WTC11 (cell line): ENCODE measurements around the gene ZFP92. TPM values are rescaled to one million over a fixed set of nuclear protein-coding genes. Genes with fewer than 3 reads are reported as not detected.

Experiments
- ATAC-seq: fragments of 200-7000 bp; cut with Tn5 transposase; 2 replicates; pipeline ENCODE4 v1.10.0; 2021; ENCODE audit warnings: mild to moderate bottlenecking, moderate library complexity
- CTCF ChIA-PET: fragments of 300-600 bp; sonication (Branson Sonifier 250); formaldehyde crosslinking; loops from one replicate; lab custom pipeline; 2021; ENCODE audit warnings: antibody characterized with exemption; lab: Charles Lee
- POLR2A ChIA-PET: fragments of 350-600 bp; sonication (Branson Sonifier 250); formaldehyde crosslinking; loops from one replicate; lab custom pipeline; 2021; ENCODE audit warnings: antibody characterized with exemption; lab: Charles Lee
- DNase-seq: peaks from one replicate; pipeline ENCODE4 v3.0.0; 2021; ENCODE audit warnings: low spot score
- H3K27ac Mint-ChIP-seq: 2 replicates; pipeline ENCODE4 v1.8.0; 2021; ENCODE audit warnings: mixed read lengths
- H3K27me3 Mint-ChIP-seq: 2 replicates; pipeline ENCODE4 v1.8.0; 2021; ENCODE audit warnings: low read depth, mild to moderate bottlenecking, moderate library complexity, mixed read lengths
- H3K36me3 Mint-ChIP-seq: 2 replicates; pipeline ENCODE4 v1.8.0; 2021; ENCODE audit warnings: mixed read lengths
- H3K4me1 Mint-ChIP-seq: 2 replicates; pipeline ENCODE4 v1.8.0; 2022; ENCODE audit warnings: mixed read lengths
- H3K4me3 Mint-ChIP-seq: 2 replicates; pipeline ENCODE4 v1.8.0; 2021; ENCODE audit warnings: mild to moderate bottlenecking, moderate library complexity, mixed read lengths
- H3K9me3 Mint-ChIP-seq: 2 replicates; pipeline ENCODE4 v1.8.0; 2021; ENCODE audit warnings: mixed read lengths
- ATF2 ChIP-seq: sonication (generic); formaldehyde crosslinking; IDR thresholded peaks from 2 replicates; pipeline ENCODE4 v1.8.1; 2022; ENCODE audit warnings: low read depth, missing genetic modification reagents, borderline replicate concordance
- CREM ChIP-seq: sonication (generic); formaldehyde crosslinking; IDR thresholded peaks from 2 replicates; pipeline ENCODE4 v1.8.1; 2022; ENCODE audit warnings: mild to moderate bottlenecking, missing genetic modification reagents, moderate library complexity
- E2F1 ChIP-seq: sonication (generic); formaldehyde crosslinking; IDR thresholded peaks from 2 replicates; pipeline ENCODE4 v1.8.0; 2022; ENCODE audit warnings: mild to moderate bottlenecking, missing genetic modification reagents
- E2F4 ChIP-seq: sonication (generic); formaldehyde crosslinking; IDR thresholded peaks from 2 replicates; pipeline ENCODE4 v1.8.1; 2022; ENCODE audit warnings: low read depth, mild to moderate bottlenecking, moderate library complexity, missing genetic modification reagents, borderline replicate concordance
- ESRRA ChIP-seq: sonication (generic); formaldehyde crosslinking; IDR thresholded peaks from 2 replicates; pipeline ENCODE4 v1.8.1; 2022; ENCODE audit warnings: mild to moderate bottlenecking, missing genetic modification reagents, borderline replicate concordance
- FOXJ3 ChIP-seq: sonication (generic); formaldehyde crosslinking; IDR thresholded peaks from 2 replicates; pipeline ENCODE4 v1.9.0; 2021; ENCODE audit warnings: missing genetic modification reagents, mild to moderate bottlenecking, borderline replicate concordance
- GTF2I ChIP-seq: fragments of 250-450 bp; sonication (Bioruptor Pico); conservative IDR thresholded peaks from 2 replicates; pipeline ENCODE4 v1.4.0; 2021; ENCODE audit warnings: mild to moderate bottlenecking
- IRF2 ChIP-seq: sonication (generic); formaldehyde crosslinking; IDR thresholded peaks from 2 replicates; pipeline ENCODE4 v1.8.0; 2022; ENCODE audit warnings: low read depth, missing genetic modification reagents, borderline replicate concordance
- MXD4 ChIP-seq: fragments of 250-450 bp; sonication (Bioruptor Pico); IDR thresholded peaks from 2 replicates; pipeline ENCODE4 v1.8.0; 2021; ENCODE audit warnings: mild to moderate bottlenecking, moderate library complexity, borderline replicate concordance
- NFYB ChIP-seq: sonication (generic); formaldehyde crosslinking; conservative IDR thresholded peaks from 2 replicates; pipeline ENCODE4 v1.8.0; 2022; ENCODE audit warnings: low read depth, missing genetic modification reagents
- NR1H2 ChIP-seq: sonication (generic); formaldehyde crosslinking; IDR thresholded peaks from 2 replicates; pipeline ENCODE4 v1.9.0; 2021; ENCODE audit warnings: mild to moderate bottlenecking, moderate library complexity, missing genetic modification reagents
- NR3C1 ChIP-seq: sonication (generic); formaldehyde crosslinking; conservative IDR thresholded peaks from 2 replicates; pipeline ENCODE4 v1.8.1; 2023; ENCODE audit warnings: low read depth, mild to moderate bottlenecking, missing genetic modification reagents
- PREB ChIP-seq: sonication (generic); formaldehyde crosslinking; IDR thresholded peaks from 2 replicates; pipeline ENCODE4 v1.8.1; 2022; ENCODE audit warnings: mild to moderate bottlenecking, missing genetic modification reagents, moderate library complexity, borderline replicate concordance
- RELA ChIP-seq: sonication (generic); formaldehyde crosslinking; IDR thresholded peaks from 2 replicates; pipeline ENCODE4 v1.8.1; 2022; ENCODE audit warnings: missing genetic modification reagents, mild to moderate bottlenecking, borderline replicate concordance
- SMAD4 ChIP-seq: sonication (generic); formaldehyde crosslinking; IDR thresholded peaks from 2 replicates; pipeline ENCODE4 v1.8.0; 2022; ENCODE audit warnings: mild to moderate bottlenecking, missing genetic modification reagents
- STAT6 ChIP-seq: sonication (generic); formaldehyde crosslinking; conservative IDR thresholded peaks from 2 replicates; pipeline ENCODE4 v1.8.1; 2023; ENCODE audit warnings: mild to moderate bottlenecking, low read depth, missing genetic modification reagents, moderate library complexity
- TCF7 ChIP-seq: sonication (generic); formaldehyde crosslinking; IDR thresholded peaks from 2 replicates; pipeline ENCODE4 v1.8.0; 2022; ENCODE audit warnings: mild to moderate bottlenecking, low read depth, missing genetic modification reagents, moderate library complexity
- TP53 ChIP-seq: sonication (generic); formaldehyde crosslinking; IDR thresholded peaks from 2 replicates; pipeline ENCODE4 v1.8.1; 2023; ENCODE audit warnings: mild to moderate bottlenecking, missing genetic modification reagents
- ZNF281 ChIP-seq: sonication (generic); formaldehyde crosslinking; IDR thresholded peaks from 2 replicates; pipeline ENCODE4 v1.8.0; 2023; ENCODE audit warnings: mild to moderate bottlenecking, missing genetic modification reagents
- ZNF671 ChIP-seq: fragments of 250-450 bp; sonication (Bioruptor Pico); IDR thresholded peaks from 2 replicates; pipeline ENCODE4 v1.8.0; 2021; ENCODE audit warnings: mild to moderate bottlenecking
- total RNA-seq: library from RNA; stranded (reverse); gene quantifications from 3 replicates; pipeline ENCODE4 v1.2.3, GENCODE V29; 2021

The ZFP92 gene
- total RNA-seq, 1 experiment from 2014 or later: 0.31 TPM

GRCh38 chrX:153386097-153386496, 25.2 kb upstream of the ZFP92 start (continued):
- no peak for TF ChIP-seq PREB (CRISPR knock-in tag)

- DNase-seq: no peak
- Mint-ChIP-seq H3K9me3 (no peaks in the 10 kb centered on the region), H3K4me1 (no peaks in the 10 kb centered on the region), H3K4me3 (no peak overlapping the region), H3K36me3 (no peaks in the 10 kb centered on the region), H3K27me3 (no peaks in the 10 kb centered on the region), H3K27ac (no peak overlapping the region)
- TF ChIP-seq NR1H2 (CRISPR knock-in tag) (no peak), TP53 (CRISPR knock-in tag) (no peak), FOXJ3 (CRISPR knock-in tag) (no peak), E2F1 (CRISPR knock-in tag) (no peak), RELA (CRISPR knock-in tag) (no peak), PREB (CRISPR knock-in tag) (no peak), MXD4 (CRISPR knock-in tag) (no peak), IRF2 (CRISPR knock-in tag) (no peak), NR3C1 (CRISPR knock-in tag) (no peak), NFYB (CRISPR knock-in tag) (no peak), ZNF281 (no peak), TCF7 (CRISPR knock-in tag) (no peak), GTF2I (no peak), CREM (no peak), STAT6 (no peak), ESRRA (CRISPR knock-in tag) (no peak), ZNF671 (CRISPR knock-in tag) (no peak), ATF2 (no peak), SMAD4 (CRISPR knock-in tag) (no peak), E2F4 (no peak)
- CTCF ChIA-PET: no interaction called here
- ATAC-seq: no peak
- POLR2A ChIA-PET: no interaction called here
Measured at GRCh38 chrX:153387345-153387744, 23.9 kb upstream of the ZFP92 start.
